ENCODE data around the gene TCF7L2.

TCF7L2 gene

GRCh38 chr10:113175176-113175575 lies 225.1 kb downstream of the TCF7L2 start:
- DNase-seq (ENCODE audit: low read depth in 2 of 2, low spot score in 1 of 2), result no peak

- no peak for DNase-seq (ENCODE audit: low read depth in 2 of 2, low spot score in 1 of 2)
These were observed 226.0 kb downstream of the TCF7L2 start for GRCh38 chr10:113175756-113176651.

- no peak for DNase-seq (ENCODE audit: low read depth in 2 of 2, low spot score in 1 of 2)
These were observed 226.7 kb downstream of the TCF7L2 start for GRCh38 chr10:113176652-113177155.

GRCh38 chr10:113177156-113177935 lies 227.3 kb downstream of the TCF7L2 start:
- no peak for DNase-seq (ENCODE audit: low read depth in 2 of 2, low spot score in 1 of 2)

GRCh38 chr10:113177936-113178335 lies 227.9 kb downstream of the TCF7L2 start:
- no peak for DNase-seq (ENCODE audit: low read depth in 2 of 2, low spot score in 1 of 2)

GRCh38 chr10:113178771-113179170 lies 228.7 kb downstream of the TCF7L2 start:
- no peak for DNase-seq (ENCODE audit: low read depth in 2 of 2, low spot score in 1 of 2)

- no peak for DNase-seq (ENCODE audit: low read depth in 2 of 2, low spot score in 1 of 2)
These were observed 229.2 kb downstream of the TCF7L2 start for GRCh38 chr10:113179265-113179664.

- no peak for DNase-seq (ENCODE audit: low read depth in 2 of 2, low spot score in 1 of 2)
These were observed 229.9 kb downstream of the TCF7L2 start for GRCh38 chr10:113179966-113180365.

- DNase-seq (ENCODE audit: low read depth in 2 of 2, low spot score in 1 of 2), result no peak
These were observed 230.5 kb downstream of the TCF7L2 start for GRCh38 chr10:113180401-113181154.

GRCh38 chr10:113182154-113182553 lies 232.1 kb downstream of the TCF7L2 start:
- DNase-seq (ENCODE audit: low read depth in 2 of 2, low spot score in 1 of 2), result no peak

GRCh38 chr10:113183573-113183972 lies 233.5 kb downstream of the TCF7L2 start:
- DNase-seq (ENCODE audit: low read depth in 2 of 2, low spot score in 1 of 2), result no peak

- DNase-seq (ENCODE audit: low read depth in 2 of 2, low spot score in 1 of 2), result no peak
These were observed 237.2 kb downstream of the TCF7L2 start for GRCh38 chr10:113187063-113187777.

GRCh38 chr10:113199459-113199858 lies 249.4 kb downstream of the TCF7L2 start:
- no peak for DNase-seq (ENCODE audit: low read depth in 2 of 2, low spot score in 1 of 2)

GRCh38 chr10:113202011-113202410 lies 252.0 kb downstream of the TCF7L2 start:
- no peak for DNase-seq (ENCODE audit: low read depth in 2 of 2, low spot score in 1 of 2)

GRCh38 chr10:113207924-113208323 lies 257.9 kb downstream of the TCF7L2 start:
- DNase-seq (ENCODE audit: low read depth in 2 of 2, low spot score in 1 of 2), result no peak

- no peak for DNase-seq (ENCODE audit: low read depth in 2 of 2, low spot score in 1 of 2)
These were observed 263.0 kb downstream of the TCF7L2 start for GRCh38 chr10:113213035-113213434.

GRCh38 chr10:113214331-113214730 lies 264.3 kb downstream of the TCF7L2 start:
- no peak for DNase-seq (ENCODE audit: low read depth in 2 of 2, low spot score in 1 of 2)

GRCh38 chr10:113216102-113216501 lies 266.1 kb downstream of the TCF7L2 start:
- no peak for DNase-seq (ENCODE audit: low read depth in 2 of 2, low spot score in 1 of 2)
